ENCODE data around the gene GON7. TPM values are rescaled to one million over a fixed set of nuclear protein-coding genes. Genes with fewer than 3 reads are reported as not detected.
"Not testable (repeated sequence)": the region's sequence is repeated elsewhere in the genome, so short reads cannot be mapped to it uniquely, and the experiment has no call there.

Gene GON7
- polyA plus RNA-seq, 12 donors: 7.1 to 12.4 (median 10.3) TPM; not detected in 2

DNA sequence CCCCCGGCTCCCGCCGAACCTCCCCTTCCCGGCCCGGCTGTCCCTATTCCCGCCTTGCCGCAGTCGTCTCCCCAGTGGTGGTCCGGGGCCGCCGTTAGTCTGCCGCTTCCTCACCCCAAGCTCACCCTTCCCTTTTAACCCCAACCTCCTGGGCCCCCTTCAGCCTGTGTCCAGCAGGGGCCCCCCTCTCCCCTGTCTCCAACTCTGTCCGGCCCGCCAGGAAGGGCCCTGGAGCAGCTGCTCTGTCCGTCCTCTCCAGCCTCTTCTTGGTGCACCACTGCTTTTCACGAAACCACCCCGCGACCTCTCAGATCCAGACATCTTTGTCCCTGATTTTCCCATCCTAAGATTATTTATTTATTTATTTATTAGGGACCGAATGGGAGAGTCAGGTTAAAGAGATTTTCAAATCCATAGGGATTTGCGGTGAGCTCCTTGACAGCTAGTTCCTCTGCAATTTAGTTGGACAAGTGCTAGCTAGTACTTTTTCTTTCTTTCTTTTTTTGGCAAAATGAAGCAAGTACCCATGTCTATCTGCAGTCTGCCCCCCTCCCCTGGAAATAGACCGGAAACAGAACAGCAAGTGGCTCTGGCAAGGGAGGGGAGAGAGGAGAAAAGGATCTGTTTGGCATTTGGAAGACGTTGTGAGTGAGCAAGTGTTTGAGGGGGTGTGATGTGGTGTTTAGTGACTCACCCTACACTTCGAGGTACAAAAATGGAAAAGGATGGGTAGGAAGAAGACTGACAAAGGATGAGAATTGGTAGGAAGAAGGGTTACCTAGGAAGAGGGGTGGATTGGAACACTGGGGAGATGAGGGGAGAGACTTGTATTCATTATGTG, 823 bp upstream of the GON7 start:
- peak; percentile 62 for DNase-seq

DNA sequence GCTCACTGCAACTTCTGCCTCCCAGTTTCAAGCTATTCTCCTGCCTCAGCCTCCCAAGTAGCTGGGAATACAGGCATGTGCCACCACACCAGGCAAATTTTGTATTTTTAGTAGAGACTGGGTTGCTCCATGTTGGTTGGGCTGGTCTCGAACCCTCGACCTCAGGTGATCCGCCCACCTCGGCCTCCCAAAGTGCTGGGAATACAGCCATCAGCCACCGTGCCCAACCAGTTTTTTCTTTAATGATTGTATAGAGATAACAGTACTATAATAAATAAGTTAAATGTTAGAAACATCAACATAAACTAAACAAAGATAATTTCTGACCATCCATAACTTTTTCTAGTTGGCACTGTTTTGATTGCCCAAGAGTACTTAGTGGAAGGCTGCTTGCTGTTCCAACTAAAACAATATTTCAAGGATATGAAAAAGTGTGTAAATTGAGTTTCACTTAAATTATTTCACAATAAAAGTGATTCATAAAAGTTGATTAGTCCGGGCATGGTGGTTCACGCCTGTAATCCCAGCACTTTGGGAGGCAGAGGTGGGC, 5.6 kb downstream of the GON7 start:
- DNase-seq: no peak

DNA sequence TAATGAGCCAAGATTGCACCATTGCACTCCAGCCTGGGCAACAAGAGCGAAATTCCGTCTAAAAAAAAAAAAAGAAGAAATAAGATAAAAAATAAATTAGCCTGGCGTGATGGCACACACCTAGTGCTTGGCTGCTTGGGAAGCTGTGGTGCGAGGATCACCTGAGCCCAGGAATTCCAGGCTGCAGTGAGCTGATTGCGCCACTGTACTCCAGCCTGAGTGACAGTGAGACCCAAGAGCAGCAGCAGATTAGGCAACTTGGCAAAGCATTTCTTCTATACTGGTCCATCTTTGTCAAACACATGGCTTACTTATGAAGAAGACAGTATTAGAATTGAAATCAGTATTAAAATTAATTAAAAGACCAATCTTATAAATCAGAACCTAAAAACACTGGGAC, 6.3 kb downstream of the GON7 start:
- DNase-seq: no peak

DNA sequence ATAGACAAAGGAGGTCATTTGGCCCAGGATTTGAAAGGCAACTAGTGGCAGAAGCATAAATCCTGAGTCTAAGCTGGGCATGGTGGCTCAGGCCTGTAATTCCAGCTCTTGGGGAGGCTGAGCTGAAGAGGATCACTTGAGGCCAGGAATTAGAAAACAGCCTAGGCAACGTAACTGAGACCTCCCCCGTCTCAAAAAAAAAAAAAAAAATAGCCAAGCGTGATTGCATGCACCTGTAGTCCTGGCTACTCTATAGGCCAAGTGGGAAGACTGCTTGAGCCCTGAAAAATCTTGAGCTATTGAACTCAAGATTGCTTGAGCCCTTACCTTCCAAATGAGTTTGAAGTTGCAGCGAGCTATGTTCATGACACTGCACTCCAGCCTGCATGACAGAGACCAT, 7.8 kb downstream of the GON7 start:
- DNase-seq: no peak

DNA sequence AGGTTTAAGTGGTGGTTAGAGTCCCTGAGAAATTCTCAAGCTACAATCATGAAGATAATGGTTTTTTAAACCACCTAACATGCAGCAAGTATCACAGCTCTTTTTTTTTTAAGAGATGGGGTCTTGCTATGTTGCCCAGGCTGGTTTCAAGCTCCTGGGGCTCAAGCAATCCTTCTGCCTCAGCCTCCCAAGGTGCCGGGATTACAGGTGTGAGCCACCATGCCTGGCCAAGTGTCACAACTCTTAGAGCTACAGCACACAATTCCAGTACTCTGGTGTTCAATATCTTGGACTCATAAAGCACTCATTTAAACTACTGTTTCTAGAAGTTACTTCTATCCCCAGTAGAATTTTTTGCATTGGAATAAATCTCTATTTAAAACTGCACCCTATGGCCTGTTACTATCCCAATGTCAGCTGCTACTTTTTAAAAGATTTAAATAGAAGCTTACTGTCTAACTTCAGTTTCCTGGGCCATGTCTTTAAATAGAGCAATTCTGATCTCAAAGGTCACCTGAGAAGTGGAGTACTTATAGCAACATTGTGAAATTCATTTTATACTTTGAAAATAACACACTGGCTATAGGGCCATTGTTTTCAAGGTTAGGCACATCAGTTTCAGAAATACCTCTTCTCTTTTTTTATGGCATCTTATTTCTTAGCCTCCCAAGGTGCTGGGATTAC, 11.4 kb downstream of the GON7 start:
- DNase-seq: no peak

GRCh38 chr14:93186956-93187355, 19.9 kb downstream of the GON7 start:
- no peak for DNase-seq

GRCh38 chr14:93186466-93186865, 20.4 kb downstream of the GON7 start:
- no peak for DNase-seq

DNA sequence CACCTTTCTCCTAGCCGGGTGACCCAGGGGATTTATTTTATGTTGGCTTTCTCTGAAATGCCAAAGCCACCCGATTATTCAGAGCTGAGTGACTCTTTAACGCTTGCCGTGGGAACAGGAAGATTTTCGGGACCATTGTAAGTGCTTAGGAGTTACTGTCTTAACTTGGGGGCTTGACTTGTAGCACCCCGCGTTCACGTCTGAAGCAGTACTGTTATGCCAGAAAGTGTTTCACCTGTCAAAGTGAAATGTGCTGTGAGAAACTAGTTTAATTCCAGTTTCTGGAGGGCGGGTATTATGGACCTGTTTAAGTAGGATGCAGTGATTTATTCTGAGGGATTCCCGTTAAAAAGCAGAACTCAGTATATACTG, 21.5 kb downstream of the GON7 start:
- no peak for DNase-seq

- peak; percentile 80 for DNase-seq
Observed at GRCh38 chr14:93184391-93185348, 22.2 kb downstream of the GON7 start, which contains the start of the genes LYSET and MOAP1. TSS of gene LYSET (plus strand) at chr14:93185317. CDS start at chr14:93185406, 89 bp downstream. TSS of gene MOAP1 (minus strand) at chr14:93184897. CDS start at chr14:93184242, 655 bp downstream.

DNA sequence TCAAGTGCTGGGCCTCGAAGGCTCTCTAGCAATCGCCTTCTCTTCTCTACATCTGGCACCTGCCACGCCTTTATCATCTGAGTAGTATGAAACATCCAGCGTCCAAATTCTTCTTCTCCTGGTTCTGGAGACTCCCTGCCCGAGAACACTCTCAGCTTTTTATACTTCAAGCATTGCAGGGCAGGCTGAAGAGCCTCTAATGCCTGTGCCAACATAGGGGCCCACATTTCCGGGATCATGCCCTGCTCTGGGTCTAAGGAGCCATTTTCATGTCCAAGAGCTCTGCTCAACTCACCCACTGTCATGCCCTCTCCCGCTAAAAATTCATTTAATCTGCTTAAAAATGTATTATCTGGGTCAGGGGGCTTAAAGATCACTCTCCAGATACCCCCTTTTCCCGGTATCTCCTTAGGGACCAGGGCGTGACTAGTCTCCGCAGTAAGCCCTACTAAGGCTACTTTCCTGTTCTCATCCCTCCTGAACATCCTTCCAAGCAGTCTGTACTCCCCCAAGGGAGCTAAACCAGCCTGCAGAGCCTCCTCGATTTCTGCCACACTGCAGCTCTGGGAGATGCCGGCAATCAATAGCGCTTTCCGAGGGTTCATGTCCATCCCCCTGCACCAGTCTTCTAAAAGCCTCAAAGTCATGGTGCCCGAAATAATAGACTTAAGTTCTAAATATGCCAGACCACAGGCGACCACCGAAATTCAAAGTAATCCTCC, 23.1 kb downstream of the GON7 start:
- no peak for DNase-seq

- DNase-seq: no peak
Observed at GRCh38 chr14:93175492-93175891, 31.4 kb downstream of the GON7 start.

- not testable (repeated sequence) for DNase-seq
Observed at GRCh38 chr14:93174731-93175130, 32.1 kb downstream of the GON7 start.

DNA sequence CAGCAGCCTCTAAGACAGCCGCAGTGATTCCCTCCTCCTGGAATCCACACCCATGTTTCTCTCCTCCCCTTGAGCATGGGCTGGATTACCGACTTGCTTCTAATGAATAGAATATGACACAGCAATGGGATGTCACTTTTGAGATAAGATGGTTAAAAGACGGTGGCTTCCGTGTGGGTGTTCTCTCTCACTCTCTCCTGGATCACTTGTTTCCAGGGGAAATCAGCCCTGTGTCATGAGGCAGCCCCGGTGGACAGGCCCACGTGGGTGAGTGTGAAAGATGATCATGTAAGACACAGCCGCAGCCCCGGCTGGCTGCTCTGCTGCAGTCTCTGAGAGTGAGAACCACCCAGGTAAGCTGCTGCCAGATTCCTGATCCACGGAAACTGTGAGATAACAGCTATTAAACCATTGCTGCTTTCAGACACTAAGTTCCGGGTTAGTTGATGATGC, 32.9 kb downstream of the GON7 start:
- peak; percentile 5 for DNase-seq

DNA sequence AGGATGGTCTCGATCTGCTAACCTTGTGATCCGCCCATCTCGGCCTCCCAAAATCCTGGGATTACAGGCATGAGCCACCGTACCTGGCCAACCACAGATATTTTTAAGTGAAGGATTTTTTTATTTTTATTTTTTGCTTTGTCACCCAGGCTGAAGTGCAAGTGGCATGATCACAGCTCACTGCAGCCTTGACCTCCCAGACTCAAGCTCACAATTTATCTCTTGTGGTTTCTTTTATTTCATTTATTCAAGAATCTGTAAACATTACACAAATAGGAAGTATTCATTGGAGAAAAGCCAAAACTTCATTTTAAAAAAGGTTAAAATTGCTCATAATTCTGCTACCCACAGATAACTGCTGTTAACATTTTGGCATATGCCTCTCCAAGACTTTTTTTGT, 35.5 kb downstream of the GON7 start:
- no peak for DNase-seq

- not testable (repeated sequence) for DNase-seq
Observed at GRCh38 chr14:93170141-93170540, 36.7 kb downstream of the GON7 start.

DNA sequence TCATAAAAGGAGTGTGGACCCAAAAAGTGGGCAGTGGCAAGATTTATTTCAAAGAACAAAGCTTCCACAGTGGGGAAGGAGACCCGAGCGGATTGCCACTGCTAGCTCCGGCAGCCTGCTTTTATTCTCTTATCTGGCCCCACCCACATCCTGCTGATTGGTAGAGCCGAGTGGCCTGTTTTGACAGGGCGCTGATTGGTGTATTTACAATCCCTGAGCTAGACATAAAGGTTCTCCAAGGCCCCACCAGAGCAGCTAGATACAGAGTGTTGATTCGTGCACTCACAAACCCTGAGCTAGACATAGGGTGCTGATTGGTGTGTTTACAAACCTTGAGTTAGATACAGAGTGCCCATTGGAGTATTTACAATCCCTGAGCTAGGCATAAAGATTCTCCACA, 37.2 kb downstream of the GON7 start:
- DNase-seq: not testable (repeated sequence)

GRCh38 chr14:93168610-93169009, 38.3 kb downstream of the GON7 start:
- not testable (repeated sequence) for DNase-seq

DNA sequence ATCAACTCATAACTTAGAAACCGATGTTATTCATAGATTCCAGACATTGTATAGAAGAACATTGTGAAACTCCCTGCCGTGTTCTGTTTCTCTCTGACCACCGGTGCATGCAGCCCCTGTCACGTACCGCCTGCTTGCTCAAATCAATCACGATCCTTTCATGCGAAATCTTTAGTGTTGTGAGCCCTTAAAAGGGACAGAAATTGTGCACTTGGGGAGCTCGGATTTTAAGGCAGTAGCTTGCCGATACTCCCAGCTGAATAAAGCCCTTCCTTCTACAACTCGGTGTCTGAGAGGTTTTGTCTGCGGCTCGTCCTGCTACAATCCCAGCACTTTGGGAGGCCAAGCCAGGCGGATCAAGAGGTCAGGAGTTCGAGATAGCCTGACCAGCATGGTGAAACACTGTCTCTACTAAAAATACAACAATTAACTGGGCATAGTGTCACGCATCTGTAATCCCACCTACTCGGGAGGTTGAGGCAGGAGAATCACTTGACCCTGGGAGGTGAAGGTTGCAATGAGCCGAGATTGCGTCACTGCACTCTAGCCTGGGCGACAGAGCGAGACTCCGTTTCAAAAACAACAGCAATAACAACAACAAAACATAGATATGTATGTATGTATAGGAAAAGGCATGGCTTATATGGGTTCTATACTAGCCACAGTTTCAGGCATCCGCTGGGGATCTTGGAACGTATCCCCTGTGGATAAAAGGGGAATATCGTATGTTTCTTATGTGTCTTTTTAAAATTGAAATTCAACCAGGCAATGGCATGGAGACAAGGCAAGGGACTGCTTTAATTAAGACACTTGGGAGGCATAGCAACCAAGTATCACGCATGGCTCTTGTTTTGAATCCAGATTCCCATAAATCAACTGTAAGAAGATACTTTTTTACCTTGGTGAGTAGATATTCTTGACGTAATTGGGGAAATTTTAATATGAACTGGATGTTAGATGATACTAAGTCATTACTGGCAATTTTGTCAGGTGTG, 41.3 kb downstream of the GON7 start:
- DNase-seq: not testable (repeated sequence)

- DNase-seq: no peak
Observed at GRCh38 chr14:93163564-93163963, 43.3 kb downstream of the GON7 start.
